HepG2 (cell line): ENCODE measurements around the gene SETD2. TPM values are rescaled to one million over a fixed set of nuclear protein-coding genes. Genes with fewer than 3 reads are reported as not detected.

Experiments used
- ATAC-seq: fragments of 200-7000 bp; cut with Tn5 transposase; 3 replicates; pipeline ENCODE4 v1.9.1; 2020; ENCODE audit warnings: mild to moderate bottlenecking, moderate library complexity
- BruUV-seq: library from RNA; stranded (reverse); fragments of 400-500 nt; replicated peaks from 2 replicates; lab custom pipeline; 2021; lab: Mats Ljungman, UMichigan
- CTCF ChIA-PET: fragments of 300-600 bp; formaldehyde crosslinking; extraction: SDS; loops from one replicate; lab custom pipeline; 2021; ENCODE audit warnings: low total read pairs, inconsistent platforms, low intra/inter-chr PET ratio; lab: Yijun Ruan, JAX
- POLR2A ChIA-PET: fragments of 350-600 bp; sonication (Branson Sonifier 250); formaldehyde crosslinking; loops from one replicate; lab custom pipeline; 2020; ENCODE audit warnings: antibody characterized with exemption, inconsistent platforms; lab: Yijun Ruan, JAX
- DNase-seq: peaks from one replicate; pipeline ENCODE4 v3.0.0-alpha.2; 2015; ENCODE audit warnings: low spot score
- FAIRE-seq: peaks from 3 replicates; lab custom pipeline; 2011; peaks lifted over from hg19 to GRCh38; lab: Jason Lieb, UNC
- H2AFZ ChIP-seq: one replicate; pipeline ENCODE4 v1.6.1; 2011; ENCODE audit warnings: low read length, inconsistent platforms
- H3K27ac ChIP-seq: fragments of 300-600 bp; 3 replicates; pipeline ENCODE4 v1.8.0; 2011; ENCODE audit warnings: mixed run types, mild to moderate bottlenecking, mixed read lengths, low read length, inconsistent platforms; ENCODE audit not compliant: insufficient read depth; ENCODE audit errors: extremely low read length
- H3K27me3 ChIP-seq, 2 experiments: fragments of 200-600 bp in 1 of 2; 2 replicates in 1 of 2; 3 replicates in 1 of 2; pipeline versions ENCODE4 v1.6.0 to v1.8.0; 2011; ENCODE audit warnings: low read length in 2 of 2, mild to moderate bottlenecking in 2 of 2, moderate library complexity in 2 of 2, inconsistent platforms in 1 of 2; ENCODE audit not compliant: insufficient read depth in 2 of 2, control insufficient read depth in 1 of 2
- H3K36me3 ChIP-seq, 2 experiments: fragments of 200-600 bp in 1 of 2; replicated peaks in 1 of 2; 2 replicates in 1 of 2; 3 replicates in 1 of 2; pipeline versions ENCODE4 v1.5.1 to v1.8.0; 2011; ENCODE audit warnings: low read length in 2 of 2, inconsistent platforms in 1 of 2; ENCODE audit not compliant: insufficient read depth in 2 of 2, control insufficient read depth in 1 of 2
- H3K4me1 ChIP-seq: 2 replicates; pipeline ENCODE4 v1.5.1; 2012; ENCODE audit warnings: low read length, inconsistent platforms; ENCODE audit not compliant: insufficient read depth
- H3K4me2 ChIP-seq: 2 replicates; pipeline ENCODE4 v1.6.0; 2011; ENCODE audit warnings: low read depth, low read length, inconsistent platforms
- H3K4me3 ChIP-seq, 3 experiments: fragments of 200-600 bp in 1 of 3; sonication (generic), shearing (Covaris generic) in 1 of 3; replicated peaks in 1 of 3; 2 replicates each; pipeline ENCODE4 v1.5.1; 2011 to 2016; ENCODE audit warnings: low read length in 3 of 3, inconsistent platforms in 2 of 3, low read depth in 2 of 3, mild to moderate bottlenecking in 2 of 3, control low read depth in 1 of 3, mixed read lengths in 1 of 3; ENCODE audit not compliant: insufficient read depth in 1 of 3
- H3K79me2 ChIP-seq: one replicate; pipeline ENCODE4 v1.6.1; 2011; ENCODE audit warnings: low read length, inconsistent platforms; ENCODE audit not compliant: insufficient read depth
- H3K9ac ChIP-seq: 2 replicates; pipeline ENCODE4 v1.6.0; 2011; ENCODE audit warnings: mild to moderate bottlenecking, low read depth, low read length, inconsistent platforms; ENCODE audit not compliant: insufficient read depth
- H3K9me3 ChIP-seq: 2 replicates; pipeline ENCODE4 v1.5.1; 2012; ENCODE audit warnings: mild to moderate bottlenecking, low read length
- H4K20me1 ChIP-seq: 2 replicates; pipeline ENCODE4 v1.6.0; 2011; ENCODE audit warnings: inconsistent platforms, mild to moderate bottlenecking, low read length, moderate library complexity; ENCODE audit not compliant: insufficient read depth
- CTCF ChIP-seq: sonication (generic); formaldehyde crosslinking; IDR thresholded peaks from 2 replicates; pipeline ENCODE4 v1.5.0; 2020; ENCODE audit warnings: mild to moderate bottlenecking, missing genetic modification reagents, moderate library complexity
- MXD3 ChIP-seq: IDR thresholded peaks from 2 replicates; pipeline ENCODE4 v1.6.1; 2016; ENCODE audit warnings: mild to moderate bottlenecking, missing biosample characterization, missing genetic modification reagents
- MXI1 ChIP-seq: IDR thresholded peaks from 3 replicates; pipeline ENCODE4 v1.6.1; 2012; ENCODE audit warnings: low read depth, low read length, inconsistent platforms, borderline replicate concordance
- ONECUT2 ChIP-seq: sonication (generic); formaldehyde crosslinking; IDR thresholded peaks from 2 replicates; pipeline ENCODE4 v1.4.0; 2020; ENCODE audit warnings: missing genetic modification reagents
- RBM22 ChIP-seq: fragments of 200-400 bp; formaldehyde crosslinking; optimal IDR thresholded peaks from 2 replicates; pipeline ENCODE3; 2017; ENCODE audit warnings: mild to moderate bottlenecking, low read length, moderate library complexity
- RERE ChIP-seq: IDR thresholded peaks from 2 replicates; pipeline ENCODE4 v1.6.1; 2016; ENCODE audit warnings: low read depth, missing genetic modification reagents, missing compliant biosample characterization
- ZBTB42 ChIP-seq: sonication (generic); formaldehyde crosslinking; IDR thresholded peaks from 2 replicates; pipeline ENCODE4 v1.5.0; 2020; ENCODE audit warnings: mild to moderate bottlenecking, missing genetic modification reagents
- ZNF354B ChIP-seq: sonication (generic); formaldehyde crosslinking; IDR thresholded peaks from 2 replicates; pipeline ENCODE4 v1.8.0; 2022; ENCODE audit warnings: mild to moderate bottlenecking, missing genetic modification reagents
- WGBS: methylation state at CpG from one replicate; pipeline ENCODE4 v1.1.6; 2017; ENCODE audit warnings: low lambda C conversion rate; 5-methylcytosine and 5-hydroxymethylcytosine counted together
- in situ Hi-C: cut with HindIII; loops from 2 replicates; pipeline ENCODE4 v1.10.0; 2017; ENCODE audit warnings: low pct_unique_long_range_greater_than_20kb; ENCODE audit not compliant: extremely low pct_ligation_motif_present
- intact Hi-C: fragments of 100-400 bp; cut with micrococcal nuclease; formaldehyde crosslinking; loops from one replicate; pipeline ENCODE4 v1.10.0; 2022; ENCODE audit not compliant: unreplicated experiment
- polyA plus RNA-seq, 8 experiments: library from polyadenylated mRNA; depleted of rRNA in 3 of 8; stranded (reverse) in 7 of 8; unstranded in 1 of 8; fragments of >200 nt; fragmentation: Illumina TruSeq in 4 of 8; extraction: Trizol in 4 of 8; gene quantifications; 2 replicates each; pipeline versions ENCODE4 v1.2.1 to v1.2.3, GENCODE V29; 2011 to 2016; ENCODE audit warnings: low read depth in 4 of 8, missing spikeins in 1 of 8, mixed read lengths in 1 of 8; ENCODE audit not compliant: insufficient read depth in 1 of 8
- total RNA-seq, 5 experiments: library from RNA; depleted of rRNA; stranded (reverse); fragments of >200 nt; fragmentation: Illumina TruSeq; extraction: Trizol; gene quantifications; 2 replicates each; pipeline ENCODE4 v1.2.3, GENCODE V29; 2016; ENCODE audit warnings: low read depth in 1 of 5

Gene SETD2
- total and polyA plus RNA-seq, 2 of the 13 experiments (the other 11 are each of a cell fraction or from before 2014, with no cell fraction given), result 14.2 to 24.2 TPM

- H3K27me3 ChIP-seq, result no peaks in the 10 kb centered on the region; a peak in 1 of 5 replicates
- POLR2A ChIA-PET, result no interaction called here
- FAIRE-seq (no peak), ATAC-seq (no peak; the same call in 2 of the 3 replicates), DNase-seq (no peak)
- H3K9ac ChIP-seq, result no peak overlapping the region
- H3K4me2 ChIP-seq, result no peak overlapping the region
- intact Hi-C loops (no loop called here), in situ Hi-C loops (no loop called here)
- no TSS peak for BruUV-seq
- H3K4me3 ChIP-seq, result no peak overlapping the region
- H3K4me1 ChIP-seq, result no peaks in the 10 kb centered on the region
- TF ChIP-seq MXI1, result no peak
- TF ChIP-seq ZBTB42 (CRISPR knock-in tag), result no peak
- no peak for TF ChIP-seq RERE (CRISPR knock-in tag)
- no peak for TF ChIP-seq MXD3
- TF ChIP-seq ONECUT2 (CRISPR knock-in tag), result no peak
- no peak for TF ChIP-seq CTCF (CRISPR knock-in tag)
- TF ChIP-seq RBM22, result peak; percentile 71
- TF ChIP-seq ZNF354B (CRISPR knock-in tag), result no peak
- H3K36me3 ChIP-seq, result peaks cover 5 to 25% of the 10 kb centered on the region in 2 experiments; a peak in 2 of 5 replicates
- H3K9me3 ChIP-seq, result no peaks in the 10 kb centered on the region
- no peak overlapping the region for H3K27ac ChIP-seq
- CTCF ChIA-PET, result no interaction called here
- H3K79me2 ChIP-seq, result peaks cover 8% of the 10 kb centered on the region
- H4K20me1 ChIP-seq, result peaks cover 4% of the 10 kb centered on the region; the same call in 1 of the 2 replicates
- H2AFZ ChIP-seq, result no peak overlapping the region
- WGBS, result 95% methylated on average over 1 of the region's 1 CpG
Measured at GRCh38 chr3:47028667-47029066, 135.2 kb downstream of the SETD2 start.
